ENCODE results near the gene SMIM10L2A. TPM values are rescaled to one million over a fixed set of nuclear protein-coding genes. Genes with fewer than 3 reads are reported as not detected.

Gene SMIM10L2A
- total RNA-seq, 1 experiment from 2014 or later = 18.3 TPM

DNA sequence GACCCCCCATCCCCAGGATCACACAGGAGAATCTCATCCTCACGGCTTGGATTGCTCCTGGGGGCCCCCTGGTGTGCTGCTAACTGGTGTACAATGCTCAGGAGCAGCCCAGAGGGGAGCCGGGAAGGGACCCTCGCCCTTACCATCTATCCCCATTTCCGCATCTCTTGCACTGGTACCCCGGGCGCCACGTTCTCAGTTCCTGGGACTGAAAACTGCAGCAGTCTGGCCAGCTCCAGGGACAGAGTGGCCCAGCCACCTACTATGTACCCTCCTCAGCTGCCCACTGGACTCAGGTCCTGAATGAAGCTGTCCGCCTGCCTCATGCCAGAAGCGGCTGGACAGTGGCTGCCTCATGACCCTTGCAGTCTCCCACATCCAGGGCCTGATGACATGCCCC is 2.7 kb downstream of the SMIM10L2A start:
- no peak overlapping the region for H3K23ac ChIP-seq (ENCODE audit: insufficient read length, low read depth, low read length)
- no peaks in the 10 kb centered on the region for H4K20me1 ChIP-seq (ENCODE audit: control insufficient read depth, insufficient read depth, insufficient read length)
- peaks cover 10 to 29% (median 29%) of the 10 kb centered on the region in 3 experiments; a peak in 6 of 7 replicates for H3K36me3 Mint-ChIP-seq (ENCODE audit: insufficient read depth in 1 of 3, low read depth in 3 of 3)
- H4K91ac ChIP-seq (ENCODE audit: insufficient read length, low read depth, low read length) = no peak overlapping the region
- peaks cover 8% of the 10 kb centered on the region for H3K27me3 Mint-ChIP-seq (ENCODE audit: low read depth)
- peaks cover 4% of the 10 kb centered on the region; the same call in 1 of the 2 replicates for H3K4me1 ChIP-seq (ENCODE audit: insufficient read depth, low read length)
- H2AFZ ChIP-seq (ENCODE audit: low read length) = no peak overlapping the region
- H2BK12ac ChIP-seq (ENCODE audit: insufficient read length, low read depth, low read length) = no peak overlapping the region
- no peaks in the 10 kb centered on the region for H3K79me1 ChIP-seq (ENCODE audit: insufficient read depth, low read depth, low read length, poor library complexity, severe bottlenecking)
- no peak overlapping the region for H4K5ac ChIP-seq (ENCODE audit: insufficient read length, low read depth, low read length)
- H3K56ac ChIP-seq (ENCODE audit: insufficient read length, low read depth, low read length) = no peak overlapping the region
- no peak overlapping the region for H3K9ac ChIP-seq (ENCODE audit: extremely low read depth, insufficient read length, low read length)
- no peak overlapping the region for H2AK5ac ChIP-seq (ENCODE audit: insufficient read length, low read length)
- H3K9me3 ChIP-seq (ENCODE audit: control insufficient read depth, low read depth, low read length) = peaks cover 19% of the 10 kb centered on the region
- no CpG with 5 or more reads among the region's 9 CpGs for WGBS (ENCODE audit: extremely low coverage, insufficient read length, low lambda C conversion rate)
- H3K4ac ChIP-seq (ENCODE audit: low read depth, low read length) = no peak overlapping the region
- H3K27ac Mint-ChIP-seq = no peak overlapping the region
- H3K27ac ChIP-seq (ENCODE audit: insufficient read length, low read depth, low read length) = no peak overlapping the region
- H3K79me2 ChIP-seq (ENCODE audit: insufficient read depth, low read length) = no peaks in the 10 kb centered on the region
- H3K4me2 ChIP-seq (ENCODE audit: insufficient read depth, insufficient read length, low read length) = no peak overlapping the region
- H3K9me3 Mint-ChIP-seq = peaks cover 49 to 69% of the 10 kb centered on the region in 2 experiments
- no peak overlapping the region for H4K8ac ChIP-seq (replicated peaks; ENCODE audit: insufficient read length, low read depth, low read length)
- H3K4me3 Mint-ChIP-seq = no peak overlapping the region
- H2BK5ac ChIP-seq (ENCODE audit: insufficient read length, low read length) = no peak overlapping the region
- H2BK20ac ChIP-seq (ENCODE audit: low read depth, low read length, poor library complexity, severe bottlenecking) = no peak overlapping the region
- no peak overlapping the region for H2BK15ac ChIP-seq (ENCODE audit: low read depth, low read length)
- H3T11ph ChIP-seq (ENCODE audit: low read length) = no peak overlapping the region
- H3K23me2 ChIP-seq (ENCODE audit: insufficient read length, low read depth, low read length, poor library complexity, severe bottlenecking) = peaks cover 2% of the 10 kb centered on the region
- H2BK120ac ChIP-seq (ENCODE audit: low read depth, low read length, poor library complexity, severe bottlenecking) = no peak overlapping the region
- H3K14ac ChIP-seq (ENCODE audit: insufficient read depth, low read length) = no peak overlapping the region
- no peak overlapping the region for H3K18ac ChIP-seq (ENCODE audit: insufficient read length, low read depth, low read length)
- H3K4me1 Mint-ChIP-seq = peaks cover 15 to 24% of the 10 kb centered on the region in 2 experiments
- TF ChIP-seq, protein P1, sequence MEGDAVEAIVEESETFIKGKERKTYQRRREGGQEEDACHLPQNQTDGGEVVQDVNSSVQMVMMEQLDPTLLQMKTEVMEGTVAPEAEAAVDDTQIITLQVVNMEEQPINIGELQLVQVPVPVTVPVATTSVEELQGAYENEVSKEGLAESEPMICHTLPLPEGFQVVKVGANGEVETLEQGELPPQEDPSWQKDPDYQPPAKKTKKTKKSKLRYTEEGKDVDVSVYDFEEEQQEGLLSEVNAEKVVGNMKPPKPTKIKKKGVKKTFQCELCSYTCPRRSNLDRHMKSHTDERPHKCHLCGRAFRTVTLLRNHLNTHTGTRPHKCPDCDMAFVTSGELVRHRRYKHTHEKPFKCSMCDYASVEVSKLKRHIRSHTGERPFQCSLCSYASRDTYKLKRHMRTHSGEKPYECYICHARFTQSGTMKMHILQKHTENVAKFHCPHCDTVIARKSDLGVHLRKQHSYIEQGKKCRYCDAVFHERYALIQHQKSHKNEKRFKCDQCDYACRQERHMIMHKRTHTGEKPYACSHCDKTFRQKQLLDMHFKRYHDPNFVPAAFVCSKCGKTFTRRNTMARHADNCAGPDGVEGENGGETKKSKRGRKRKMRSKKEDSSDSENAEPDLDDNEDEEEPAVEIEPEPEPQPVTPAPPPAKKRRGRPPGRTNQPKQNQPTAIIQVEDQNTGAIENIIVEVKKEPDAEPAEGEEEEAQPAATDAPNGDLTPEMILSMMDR (conservative IDR thresholded peaks at IDR 0.05) = no peak
- no peaks in the 10 kb centered on the region for H3K27me3 ChIP-seq (ENCODE audit: insufficient read depth, low read length)
- no peak for DNase-seq
